Activated CD8-positive, alpha-beta T cell treated with anti-CD3 and anti-CD28 coated beads for 36 hours (primary cell): ENCODE results near the gene ARMH3. TPM values are rescaled to one million over a fixed set of nuclear protein-coding genes. Genes with fewer than 3 reads are reported as not detected.
A peak's percentile ranks its signal among the peaks of the same experiment; 100 is the strongest.

Experiments used
- ATAC-seq: fragments of 200-7000 bp; cut with Tn5 transposase; one replicate; pipeline ENCODE4 v1.10.0; 2021; ENCODE audit warnings: mild to moderate bottlenecking, moderate library complexity
- CTCF ChIA-PET: fragments of 350-600 bp; sonication (Branson Sonifier 250); formaldehyde crosslinking; loops from one replicate; lab custom pipeline; 2021; ENCODE audit warnings: antibody characterized with exemption; lab: Charles Lee
- POLR2A ChIA-PET: fragments of 350-600 bp; sonication (Branson Sonifier 250); formaldehyde crosslinking; loops from one replicate; lab custom pipeline; 2021; ENCODE audit warnings: antibody characterized with exemption; lab: Charles Lee
- DNase-seq: peaks from one replicate; pipeline ENCODE4 v3.0.0-alpha.2; 2020
- H3K27ac Mint-ChIP-seq: one replicate; pipeline ENCODE4 v1.8.0; 2021; ENCODE audit warnings: mild to moderate bottlenecking, mixed read lengths
- H3K27me3 Mint-ChIP-seq: one replicate; pipeline ENCODE4 v1.8.0; 2021; ENCODE audit warnings: mixed read lengths
- H3K36me3 Mint-ChIP-seq: one replicate; pipeline ENCODE4 v1.8.0; 2021; ENCODE audit warnings: low read depth, mixed read lengths
- H3K4me1 Mint-ChIP-seq: one replicate; pipeline ENCODE4 v1.8.0; 2021; ENCODE audit warnings: low read depth, mixed read lengths
- H3K4me3 Mint-ChIP-seq: one replicate; pipeline ENCODE4 v1.8.0; 2021; ENCODE audit warnings: mild to moderate bottlenecking, moderate library complexity, mixed read lengths
- H3K9me3 Mint-ChIP-seq: one replicate; pipeline ENCODE4 v1.8.0; 2021; ENCODE audit warnings: mixed read lengths
- intact Hi-C: fragments of 100-400 bp; cut with micrococcal nuclease; formaldehyde crosslinking; loops from one replicate; pipeline ENCODE4 v1.10.0; 2022
- total RNA-seq, 2 experiments: library from RNA; stranded (reverse); gene quantifications; one replicate each; pipeline ENCODE4 v1.2.3, GENCODE V29; 2021
- TF ChIP-seq, protein P1 (sequence below): fragments of 200-600 bp; IDR thresholded peaks from one replicate; pipeline ENCODE4 v1.8.0; 2022; ENCODE audit warnings: antibody characterized with exemption, mild to moderate bottlenecking

ARMH3 gene
- total RNA-seq, 2 experiments from 2014 or later, result 16.2 to 18.4 TPM

DNA sequence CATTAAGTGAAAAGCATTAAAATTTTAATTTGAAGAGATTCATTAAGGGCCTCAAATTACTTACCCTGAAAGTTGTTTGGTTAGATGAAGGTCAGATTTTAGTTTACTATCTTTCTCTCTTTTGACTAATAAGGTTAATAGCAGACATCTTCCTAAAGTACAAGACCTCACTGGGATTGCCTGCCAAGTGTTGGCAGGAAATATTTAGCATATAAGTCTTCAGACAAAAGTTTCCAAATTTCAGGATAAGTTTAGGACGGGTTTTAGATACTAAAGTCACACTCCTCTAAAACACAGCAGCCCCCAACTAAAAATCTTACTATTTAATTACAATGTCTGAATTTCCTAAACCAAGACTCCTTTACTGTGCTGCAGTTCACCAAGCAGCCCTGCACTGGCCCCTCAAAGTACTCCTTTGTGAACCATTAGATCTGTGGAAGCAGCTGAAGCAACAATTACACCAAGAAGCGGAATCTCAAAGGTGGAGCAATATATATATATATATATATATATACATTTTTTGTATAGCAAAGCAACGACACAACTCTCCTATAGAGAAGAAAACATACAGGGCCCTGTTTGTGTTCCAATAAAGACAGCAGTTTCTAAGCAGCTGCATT lies 121.2 kb downstream of the ARMH3 start:
- POLR2A ChIA-PET, result interaction anchor here (0.6 kb wide), 1 partner anchor 278 kb away, joined by 3 read pairs; no protein-coding TSS in a partner anchor
- TF ChIP-seq, protein P1, sequence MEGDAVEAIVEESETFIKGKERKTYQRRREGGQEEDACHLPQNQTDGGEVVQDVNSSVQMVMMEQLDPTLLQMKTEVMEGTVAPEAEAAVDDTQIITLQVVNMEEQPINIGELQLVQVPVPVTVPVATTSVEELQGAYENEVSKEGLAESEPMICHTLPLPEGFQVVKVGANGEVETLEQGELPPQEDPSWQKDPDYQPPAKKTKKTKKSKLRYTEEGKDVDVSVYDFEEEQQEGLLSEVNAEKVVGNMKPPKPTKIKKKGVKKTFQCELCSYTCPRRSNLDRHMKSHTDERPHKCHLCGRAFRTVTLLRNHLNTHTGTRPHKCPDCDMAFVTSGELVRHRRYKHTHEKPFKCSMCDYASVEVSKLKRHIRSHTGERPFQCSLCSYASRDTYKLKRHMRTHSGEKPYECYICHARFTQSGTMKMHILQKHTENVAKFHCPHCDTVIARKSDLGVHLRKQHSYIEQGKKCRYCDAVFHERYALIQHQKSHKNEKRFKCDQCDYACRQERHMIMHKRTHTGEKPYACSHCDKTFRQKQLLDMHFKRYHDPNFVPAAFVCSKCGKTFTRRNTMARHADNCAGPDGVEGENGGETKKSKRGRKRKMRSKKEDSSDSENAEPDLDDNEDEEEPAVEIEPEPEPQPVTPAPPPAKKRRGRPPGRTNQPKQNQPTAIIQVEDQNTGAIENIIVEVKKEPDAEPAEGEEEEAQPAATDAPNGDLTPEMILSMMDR, result no peak
- H3K4me1 Mint-ChIP-seq, result peaks cover 10% of the 10 kb centered on the region
- no peak overlapping the region for H3K27ac Mint-ChIP-seq
- intact Hi-C loops, result no loop called here
- no peak overlapping the region for H3K4me3 Mint-ChIP-seq
- no peak for ATAC-seq
- CTCF ChIA-PET, result interaction anchor here (1.1 kb wide), 1 partner anchor 138 kb away, joined by 3 read pairs; no protein-coding TSS in a partner anchor
- no peaks in the 10 kb centered on the region for H3K9me3 Mint-ChIP-seq
- no peaks in the 10 kb centered on the region for H3K27me3 Mint-ChIP-seq
- DNase-seq, result no peak
- H3K36me3 Mint-ChIP-seq, result peaks cover 2% of the 10 kb centered on the region

- H3K27me3 Mint-ChIP-seq, result no peaks in the 10 kb centered on the region
- no peaks in the 10 kb centered on the region for H3K9me3 Mint-ChIP-seq
- CTCF ChIA-PET, result interaction anchor here (1.0 to 1.1 kb wide), 2 partner anchors 22 to 139 kb away, joined by 3 read pairs; no protein-coding TSS in a partner anchor
- POLR2A ChIA-PET, result no interaction called here
- no peak overlapping the region for H3K27ac Mint-ChIP-seq
- intact Hi-C loops, result no loop called here
- TF ChIP-seq, protein P1, result no peak
- DNase-seq (no peak), ATAC-seq (no peak)
- H3K36me3 Mint-ChIP-seq, result peaks cover 2% of the 10 kb centered on the region
- H3K4me3 Mint-ChIP-seq, result no peak overlapping the region
- H3K4me1 Mint-ChIP-seq, result peaks cover 10% of the 10 kb centered on the region
Measured at GRCh38 chr10:101933976-101934375, 122.0 kb downstream of the ARMH3 start.

GRCh38 chr10:101932183-101932582 lies 123.8 kb downstream of the ARMH3 start:
- intact Hi-C loops, result no loop called here

GRCh38 chr10:101925027-101925426 lies 130.9 kb downstream of the ARMH3 start:
- DNase-seq (no peak), ATAC-seq (no peak)
- Mint-ChIP-seq H3K27me3 (no peaks in the 10 kb centered on the region), H3K36me3 (peaks cover 3% of the 10 kb centered on the region), H3K27ac (no peak overlapping the region), H3K4me3 (no peak overlapping the region), H3K4me1 (peaks cover 7% of the 10 kb centered on the region), H3K9me3 (no peaks in the 10 kb centered on the region)
- intact Hi-C loops, result no loop called here
- POLR2A ChIA-PET, result no interaction called here
- TF ChIP-seq, protein P1, result no peak
- CTCF ChIA-PET, result no interaction called here

More at GRCh38 chr10:101932183-101932582, 123.8 kb downstream of the ARMH3 start:
- DNase-seq, result no peak
- TF ChIP-seq, protein P1, result no peak
- no peak overlapping the region for H3K27ac Mint-ChIP-seq
- H3K9me3 Mint-ChIP-seq, result no peaks in the 10 kb centered on the region
- POLR2A ChIA-PET, result no interaction called here
- H3K36me3 Mint-ChIP-seq, result no peaks in the 10 kb centered on the region
- peaks cover 10% of the 10 kb centered on the region for H3K4me1 Mint-ChIP-seq
- CTCF ChIA-PET, result interaction anchor here (0.8 to 1.5 kb wide), 3 partner anchors 77 to 141 kb away, joined by 3 to 4 read pairs (median 3); no protein-coding TSS in a partner anchor
- no peaks in the 10 kb centered on the region for H3K27me3 Mint-ChIP-seq
- H3K4me3 Mint-ChIP-seq, result no peak overlapping the region
- ATAC-seq, result peak; percentile 80

GRCh38 chr10:101923256-101923655 lies 132.7 kb downstream of the ARMH3 start:
- POLR2A ChIA-PET, result interaction anchor here (0.6 kb wide), 1 partner anchor 24 kb away, joined by 3 read pairs; no protein-coding TSS in a partner anchor
- Mint-ChIP-seq H3K36me3 (peaks cover 3% of the 10 kb centered on the region), H3K27me3 (no peaks in the 10 kb centered on the region), H3K4me3 (no peak overlapping the region), H3K4me1 (peaks cover 7% of the 10 kb centered on the region), H3K9me3 (no peaks in the 10 kb centered on the region), H3K27ac (no peak overlapping the region)
- TF ChIP-seq, protein P1, result no peak
- intact Hi-C loops, result no loop called here
- DNase-seq (no peak), ATAC-seq (no peak)
- CTCF ChIA-PET, result interaction anchor here (1.4 to 2.0 kb wide), 3 partner anchors 83 to 150 kb away, joined by 3 to 5 read pairs (median 4); no protein-coding TSS in a partner anchor
